ENCODE measurements around the gene TRPM3.
A peak's percentile ranks its signal among the peaks of the same experiment; 100 is the strongest.

Gene TRPM3

GRCh38 chr9:70642341-70642740, 479.1 kb downstream of the TRPM3 start:
- WGBS (ENCODE audit: extremely low coverage, insufficient coverage, insufficient read length) = no CpG with 5 or more reads among the region's 8 CpGs
- Histone ChIP-seq H3K14ac (ENCODE audit: low read length) (no peak overlapping the region), H2BK12ac (ENCODE audit: low read length) (no peak overlapping the region), H4K12ac (ENCODE audit: low read depth, low read length) (no peak overlapping the region), H2AK5ac (ENCODE audit: low read length) (no peak overlapping the region), H4K8ac (ENCODE audit: low read depth, low read length) (no peak overlapping the region), H3K79me1 (ENCODE audit: low read length) (no peaks in the 10 kb centered on the region), H3K9me3 (ENCODE audit: insufficient read depth, low read depth, low read length) (no peaks in the 10 kb centered on the region), H3K23ac (ENCODE audit: low read length) (no peak overlapping the region), H4K91ac (ENCODE audit: low read depth, low read length) (no peak overlapping the region), H3K79me2 (ENCODE audit: control insufficient read depth, insufficient read depth, low read length, poor library complexity) (no peaks in the 10 kb centered on the region), H3K27ac (ENCODE audit: low read depth, low read length) (no peak overlapping the region), H3K36me3 (ENCODE audit: control insufficient read depth in 1 of 2, insufficient read depth in 2 of 2, low read length in 2 of 2) (no peaks in the 10 kb centered on the region), H2BK5ac (ENCODE audit: low read depth, low read length, poor library complexity) (no peak overlapping the region), H3K4me3 (ENCODE audit: low read depth, low read length) (no peak overlapping the region), H2BK120ac (ENCODE audit: insufficient read depth, low read length, poor library complexity) (no peak overlapping the region), H3K9ac (ENCODE audit: low read length) (no peak overlapping the region), H3K4me1 (ENCODE audit: control insufficient read depth in 1 of 2, insufficient read depth in 2 of 2, low read length in 2 of 2) (no peaks in the 10 kb centered on the region), H3K27me3 (ENCODE audit: insufficient read depth, low read length) (no peaks in the 10 kb centered on the region), H3K18ac (ENCODE audit: low read length) (no peak overlapping the region), H3K4me2 (ENCODE audit: low read length) (no peak overlapping the region), H3K4ac (ENCODE audit: low read depth, low read length) (no peak overlapping the region), H2AFZ (ENCODE audit: insufficient read depth, low read length, poor library complexity) (no peak overlapping the region)
- DNase-seq = no peak

DNA sequence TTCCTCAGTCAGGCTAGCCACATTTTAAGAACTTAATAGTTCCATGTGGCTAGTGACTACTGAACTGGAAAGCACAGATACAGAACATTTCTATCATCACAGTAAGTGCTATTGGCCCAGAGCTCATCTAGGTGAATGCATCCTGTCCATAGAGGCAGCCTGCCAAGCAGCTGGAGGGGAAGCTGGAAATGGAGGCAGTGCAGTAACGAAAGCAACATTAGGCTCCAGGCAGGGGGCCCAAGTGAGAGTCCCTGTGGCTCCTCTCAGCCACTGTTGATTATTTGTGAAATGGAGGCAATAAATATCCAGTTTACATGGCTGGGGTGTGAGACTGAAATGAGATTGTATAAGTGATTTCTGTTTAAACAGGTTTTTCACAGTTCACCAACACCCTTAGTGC, 479.8 kb downstream of the TRPM3 start:
- Histone ChIP-seq H2BK12ac (ENCODE audit: low read length) (no peak overlapping the region), H3K9ac (ENCODE audit: low read length) (no peak overlapping the region), H4K8ac (ENCODE audit: low read depth, low read length) (no peak overlapping the region), H2AFZ (ENCODE audit: insufficient read depth, low read length, poor library complexity) (no peak overlapping the region), H3K79me2 (ENCODE audit: control insufficient read depth, insufficient read depth, low read length, poor library complexity) (no peaks in the 10 kb centered on the region), H3K18ac (ENCODE audit: low read length) (no peak overlapping the region), H3K4me3 (ENCODE audit: low read depth, low read length) (no peak overlapping the region), H3K27ac (ENCODE audit: low read depth, low read length) (no peak overlapping the region), H3K27me3 (ENCODE audit: insufficient read depth, low read length) (no peaks in the 10 kb centered on the region), H3K4ac (ENCODE audit: low read depth, low read length) (no peak overlapping the region), H3K23ac (ENCODE audit: low read length) (no peak overlapping the region), H4K91ac (ENCODE audit: low read depth, low read length) (no peak overlapping the region), H3K4me2 (ENCODE audit: low read length) (no peak overlapping the region), H3K9me3 (ENCODE audit: insufficient read depth, low read depth, low read length) (no peaks in the 10 kb centered on the region), H2BK120ac (ENCODE audit: insufficient read depth, low read length, poor library complexity) (no peak overlapping the region), H4K12ac (ENCODE audit: low read depth, low read length) (no peak overlapping the region), H3K4me1 (ENCODE audit: control insufficient read depth in 1 of 2, insufficient read depth in 2 of 2, low read length in 2 of 2) (no peaks in the 10 kb centered on the region), H3K14ac (ENCODE audit: low read length) (no peak overlapping the region), H2AK5ac (ENCODE audit: low read length) (no peak overlapping the region), H3K79me1 (ENCODE audit: low read length) (no peaks in the 10 kb centered on the region), H3K36me3 (ENCODE audit: control insufficient read depth in 1 of 2, insufficient read depth in 2 of 2, low read length in 2 of 2) (no peaks in the 10 kb centered on the region), H2BK5ac (ENCODE audit: low read depth, low read length, poor library complexity) (no peak overlapping the region)
- no CpG with 5 or more reads among the region's 1 CpG for WGBS (ENCODE audit: extremely low coverage, insufficient coverage, insufficient read length)
- no peak for DNase-seq

GRCh38 chr9:70641031-70641430, 480.4 kb downstream of the TRPM3 start:
- no peak overlapping the region for H2AFZ ChIP-seq (ENCODE audit: insufficient read depth, low read length, poor library complexity)
- H3K79me1 ChIP-seq (ENCODE audit: low read length) = no peaks in the 10 kb centered on the region
- no CpG with 5 or more reads among the region's 4 CpGs for WGBS (ENCODE audit: extremely low coverage, insufficient coverage, insufficient read length)
- H2BK5ac ChIP-seq (ENCODE audit: low read depth, low read length, poor library complexity) = no peak overlapping the region
- no peak overlapping the region for H2AK5ac ChIP-seq (ENCODE audit: low read length)
- H4K91ac ChIP-seq (ENCODE audit: low read depth, low read length) = no peak overlapping the region
- no peak overlapping the region for H2BK12ac ChIP-seq (ENCODE audit: low read length)
- H3K9me3 ChIP-seq (ENCODE audit: insufficient read depth, low read depth, low read length) = no peaks in the 10 kb centered on the region
- H3K14ac ChIP-seq (ENCODE audit: low read length) = no peak overlapping the region
- no peak overlapping the region for H3K4ac ChIP-seq (ENCODE audit: low read depth, low read length)
- H3K23ac ChIP-seq (ENCODE audit: low read length) = no peak overlapping the region
- no peak overlapping the region for H2BK120ac ChIP-seq (ENCODE audit: insufficient read depth, low read length, poor library complexity)
- H4K12ac ChIP-seq (ENCODE audit: low read depth, low read length) = no peak overlapping the region
- no peaks in the 10 kb centered on the region for H3K36me3 ChIP-seq (ENCODE audit: control insufficient read depth in 1 of 2, insufficient read depth in 2 of 2, low read length in 2 of 2)
- H3K27ac ChIP-seq (ENCODE audit: low read depth, low read length) = no peak overlapping the region
- no peak overlapping the region for H3K18ac ChIP-seq (ENCODE audit: low read length)
- no peak overlapping the region for H4K8ac ChIP-seq (ENCODE audit: low read depth, low read length)
- H3K4me3 ChIP-seq (ENCODE audit: low read depth, low read length) = no peak overlapping the region
- H3K9ac ChIP-seq (ENCODE audit: low read length) = no peak overlapping the region
- no peaks in the 10 kb centered on the region for H3K79me2 ChIP-seq (ENCODE audit: control insufficient read depth, insufficient read depth, low read length, poor library complexity)
- H3K27me3 ChIP-seq (ENCODE audit: insufficient read depth, low read length) = no peaks in the 10 kb centered on the region
- no peaks in the 10 kb centered on the region for H3K4me1 ChIP-seq (ENCODE audit: control insufficient read depth in 1 of 2, insufficient read depth in 2 of 2, low read length in 2 of 2)
- H3K4me2 ChIP-seq (ENCODE audit: low read length) = no peak overlapping the region
- DNase-seq = no peak

GRCh38 chr9:70639853-70640814, 481.3 kb downstream of the TRPM3 start:
- H3K18ac ChIP-seq (ENCODE audit: low read length) = no peak overlapping the region
- H3K23ac ChIP-seq (ENCODE audit: low read length) = no peak overlapping the region
- no peak overlapping the region for H3K4me3 ChIP-seq (ENCODE audit: low read depth, low read length)
- no peak overlapping the region for H4K12ac ChIP-seq (ENCODE audit: low read depth, low read length)
- no peaks in the 10 kb centered on the region for H3K79me1 ChIP-seq (ENCODE audit: low read length)
- H2AFZ ChIP-seq (ENCODE audit: insufficient read depth, low read length, poor library complexity) = no peak overlapping the region
- H3K27ac ChIP-seq (ENCODE audit: low read depth, low read length) = no peak overlapping the region
- H3K4me2 ChIP-seq (ENCODE audit: low read length) = peak overlapping the region; percentile 33
- no peak overlapping the region for H2BK120ac ChIP-seq (ENCODE audit: insufficient read depth, low read length, poor library complexity)
- H4K91ac ChIP-seq (ENCODE audit: low read depth, low read length) = no peak overlapping the region
- no peak overlapping the region for H3K4ac ChIP-seq (ENCODE audit: low read depth, low read length)
- no peaks in the 10 kb centered on the region for H3K27me3 ChIP-seq (ENCODE audit: insufficient read depth, low read length)
- H3K79me2 ChIP-seq (ENCODE audit: control insufficient read depth, insufficient read depth, low read length, poor library complexity) = no peaks in the 10 kb centered on the region
- H2BK12ac ChIP-seq (ENCODE audit: low read length) = no peak overlapping the region
- no peak overlapping the region for H3K9ac ChIP-seq (ENCODE audit: low read length)
- WGBS (ENCODE audit: extremely low coverage, insufficient coverage, insufficient read length) = no CpG with 5 or more reads among the region's 15 CpGs
- H3K4me1 ChIP-seq (ENCODE audit: control insufficient read depth in 1 of 2, insufficient read depth in 2 of 2, low read length in 2 of 2) = no peaks in the 10 kb centered on the region
- H4K8ac ChIP-seq (ENCODE audit: low read depth, low read length) = no peak overlapping the region
- no peaks in the 10 kb centered on the region for H3K9me3 ChIP-seq (ENCODE audit: insufficient read depth, low read depth, low read length)
- no peaks in the 10 kb centered on the region for H3K36me3 ChIP-seq (ENCODE audit: control insufficient read depth in 1 of 2, insufficient read depth in 2 of 2, low read length in 2 of 2)
- H2AK5ac ChIP-seq (ENCODE audit: low read length) = no peak overlapping the region
- H2BK5ac ChIP-seq (ENCODE audit: low read depth, low read length, poor library complexity) = no peak overlapping the region
- DNase-seq = peak; percentile 16 to 73
- no peak overlapping the region for H3K14ac ChIP-seq (ENCODE audit: low read length)
